HG03342 (cell line): ENCODE data around the gene COMMD1.
"Not testable (repeated sequence)": the region's sequence is repeated elsewhere in the genome, so short reads cannot be mapped to it uniquely, and the experiment has no call there.

Source experiments
- ATAC-seq: cut with Tn5 transposase; IDR thresholded peaks from one replicate; pipeline ENCODE4 v1.9.1; 2021; ENCODE audit warnings: mild to moderate bottlenecking, moderate library complexity; ENCODE audit not compliant: unreplicated experiment

COMMD1 gene

DNA sequence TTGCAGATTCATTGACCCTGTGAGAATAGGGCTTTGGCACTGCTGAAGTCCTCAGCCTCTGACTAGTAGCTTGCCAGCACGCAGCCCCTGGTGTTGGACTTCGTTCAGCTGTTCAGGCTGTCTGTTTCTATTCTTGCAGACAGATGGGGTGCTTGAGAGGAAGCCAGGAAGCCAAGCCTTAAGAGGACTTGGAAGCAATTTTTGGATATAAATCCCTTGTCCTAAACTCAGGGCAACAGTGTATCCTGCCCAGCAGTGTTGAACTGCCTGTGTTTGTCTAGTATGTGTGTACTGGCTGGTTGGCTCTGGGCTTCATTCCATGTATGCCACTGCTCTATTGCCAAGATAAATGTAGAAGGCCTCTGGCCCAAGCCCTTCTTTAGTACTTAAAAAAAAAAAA, 108.6 kb downstream of the COMMD1 start:
- ATAC-seq: no peak

DNA sequence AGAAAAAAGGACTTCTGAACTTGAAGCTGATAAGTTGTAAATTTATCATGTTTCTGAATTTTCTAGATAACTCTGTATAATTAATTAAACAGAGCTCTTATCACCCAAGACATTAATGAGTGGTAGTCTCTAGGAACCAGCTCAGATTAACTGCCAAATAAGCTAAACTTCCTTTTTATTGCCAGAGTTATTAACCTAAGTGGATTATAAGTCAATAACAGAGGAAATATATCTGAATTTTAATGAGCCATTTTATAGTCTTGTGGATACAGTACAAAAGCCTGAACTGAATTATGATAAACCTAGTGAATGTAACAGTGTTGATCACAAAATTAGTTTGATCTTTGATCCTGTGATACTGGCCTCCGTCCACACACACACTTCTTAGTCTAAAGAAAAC, 111.5 kb downstream of the COMMD1 start:
- no peak for ATAC-seq

DNA sequence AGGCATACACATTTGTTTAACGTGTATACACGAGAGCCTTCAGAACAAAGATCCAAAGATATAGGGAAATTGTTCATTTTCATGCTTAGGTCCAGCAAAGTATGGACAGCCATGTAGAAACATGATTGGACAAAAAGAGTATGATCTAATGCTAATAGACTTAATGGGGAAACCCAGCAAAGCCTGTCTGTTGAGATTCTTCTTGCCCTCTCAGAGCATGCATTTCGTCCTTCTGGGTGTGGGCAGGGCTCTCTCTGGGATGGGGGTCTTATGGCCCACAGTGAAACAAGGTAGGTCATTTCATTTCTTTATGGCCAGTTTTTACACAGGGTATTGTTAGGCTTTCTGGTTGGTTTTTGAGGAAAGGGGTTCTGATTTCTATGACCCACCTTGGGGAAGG, 124.4 kb downstream of the COMMD1 start:
- ATAC-seq: no peak

DNA sequence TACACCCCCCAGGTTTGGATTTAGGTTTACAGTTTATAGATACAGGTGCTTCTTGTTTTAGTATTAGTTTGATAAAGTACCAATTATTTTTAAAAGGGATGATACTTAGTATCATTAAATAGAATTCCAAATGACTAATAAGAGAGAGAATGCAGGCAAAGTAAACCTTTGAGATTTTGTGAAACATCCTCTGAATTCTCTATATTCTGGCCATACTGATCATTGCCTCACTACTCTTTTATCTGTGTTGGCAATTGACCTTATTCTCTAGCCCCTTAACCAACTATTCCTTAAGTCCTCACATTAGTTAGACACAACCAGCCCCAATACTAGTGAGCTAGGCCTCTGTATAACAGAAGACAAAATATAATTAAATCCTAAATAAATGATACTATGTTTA, 125.4 kb downstream of the COMMD1 start:
- ATAC-seq: no peak

DNA sequence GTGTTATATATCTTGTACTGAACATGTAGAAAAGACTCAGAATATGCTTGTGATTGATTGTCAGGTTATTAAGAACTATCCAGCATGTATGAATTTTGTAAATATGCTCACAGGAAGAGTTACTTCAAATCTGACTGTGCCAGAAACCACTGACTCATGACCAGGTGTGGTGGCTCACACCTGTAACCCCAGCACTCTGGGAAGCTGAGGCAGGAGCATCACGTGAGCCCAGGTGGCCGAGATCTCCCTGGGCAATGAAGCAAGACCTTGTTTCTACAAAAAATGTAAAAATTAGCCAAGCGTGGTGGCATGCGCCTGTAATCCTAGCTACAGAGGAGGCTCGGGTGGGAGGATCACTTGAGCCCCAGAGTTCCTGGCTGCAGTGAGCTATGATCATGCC, 126.6 kb downstream of the COMMD1 start:
- ATAC-seq: no peak

DNA sequence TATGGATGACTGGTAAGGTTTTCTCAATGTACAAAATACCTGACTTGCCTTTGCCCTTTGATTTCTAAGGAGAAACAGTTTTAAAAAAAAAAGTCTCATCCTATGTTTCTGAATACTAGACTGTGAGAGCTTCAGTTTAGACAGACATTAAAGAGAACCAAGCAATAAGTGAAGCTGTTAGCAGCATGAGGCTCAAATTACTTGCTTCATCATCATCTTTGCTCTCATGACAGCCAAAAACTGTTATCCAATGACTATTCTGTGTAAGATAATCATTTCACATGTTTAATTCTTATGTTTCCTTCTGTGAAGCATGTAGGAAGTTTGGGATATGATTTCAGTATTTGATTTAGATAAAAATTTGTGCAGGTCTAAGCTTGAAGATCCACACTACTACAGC, 129.2 kb downstream of the COMMD1 start:
- no peak for ATAC-seq

- no peak for ATAC-seq
Observed at GRCh38 chr2:62036229-62036628, 130.8 kb downstream of the COMMD1 start.

GRCh38 chr2:62036761-62037250, 131.3 kb downstream of the COMMD1 start:
- ATAC-seq: no peak

GRCh38 chr2:62038975-62039771, 133.7 kb downstream of the COMMD1 start:
- ATAC-seq: peak; percentile 100

- ATAC-seq: no peak
Observed at GRCh38 chr2:62040926-62041325, 135.5 kb downstream of the COMMD1 start.

DNA sequence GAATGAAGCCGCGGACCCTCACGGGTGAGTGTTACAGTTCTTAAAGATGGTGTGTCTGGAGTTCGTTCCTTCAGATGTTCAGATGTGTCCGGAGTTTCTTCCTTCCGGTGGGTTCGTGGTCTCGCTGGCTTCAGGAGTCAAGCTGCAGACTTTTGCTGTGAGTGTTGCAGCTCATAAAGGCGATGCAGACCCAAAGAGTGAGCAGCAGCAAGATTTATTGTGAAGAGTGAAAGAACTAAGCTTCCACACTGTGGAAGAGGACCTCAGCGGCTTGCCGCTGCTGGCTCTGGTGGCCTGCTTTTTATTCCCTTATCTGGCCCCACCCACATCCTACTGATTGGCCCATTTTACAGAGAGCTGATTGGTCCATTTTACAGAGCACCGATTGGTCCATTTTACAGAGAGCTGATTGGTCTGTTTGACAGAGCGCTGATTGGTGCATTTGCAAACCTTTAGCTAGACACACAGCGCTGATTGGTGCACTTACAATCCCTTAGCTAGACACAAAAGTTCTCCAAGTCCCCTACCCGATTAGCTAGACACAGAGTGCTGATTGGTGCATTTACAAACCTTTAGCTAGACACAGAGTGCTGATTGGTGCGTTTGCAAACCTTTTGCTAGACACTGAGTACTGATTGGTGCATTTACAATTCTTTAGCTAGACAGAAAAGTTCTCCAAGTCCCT, 136.4 kb downstream of the COMMD1 start:
- ATAC-seq: not testable (repeated sequence)

DNA sequence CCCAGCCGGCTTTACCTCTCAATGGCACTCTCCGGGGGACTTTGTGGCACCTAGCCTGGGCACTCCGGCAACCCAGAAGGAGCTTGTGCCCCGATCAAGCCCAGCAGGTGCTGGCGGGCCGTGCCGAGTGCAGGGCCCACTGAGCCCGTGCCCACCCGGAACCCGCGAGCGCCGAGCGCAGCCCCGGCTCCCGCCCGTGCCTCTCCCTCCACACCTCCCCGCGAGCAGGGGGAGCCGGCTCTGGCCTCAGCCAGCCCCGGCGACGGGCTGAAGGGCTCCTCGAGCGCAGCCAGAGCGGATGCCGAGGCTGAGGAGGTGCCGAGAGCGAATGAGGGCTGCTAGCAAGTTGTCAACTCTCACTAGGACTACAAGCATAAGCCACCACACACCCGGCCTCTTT, 136.9 kb downstream of the COMMD1 start:
- ATAC-seq: no peak

- no peak for ATAC-seq
Observed at GRCh38 chr2:62042944-62043343, 137.5 kb downstream of the COMMD1 start.

- no peak for ATAC-seq
Observed at GRCh38 chr2:62045017-62045543, 139.6 kb downstream of the COMMD1 start.

DNA sequence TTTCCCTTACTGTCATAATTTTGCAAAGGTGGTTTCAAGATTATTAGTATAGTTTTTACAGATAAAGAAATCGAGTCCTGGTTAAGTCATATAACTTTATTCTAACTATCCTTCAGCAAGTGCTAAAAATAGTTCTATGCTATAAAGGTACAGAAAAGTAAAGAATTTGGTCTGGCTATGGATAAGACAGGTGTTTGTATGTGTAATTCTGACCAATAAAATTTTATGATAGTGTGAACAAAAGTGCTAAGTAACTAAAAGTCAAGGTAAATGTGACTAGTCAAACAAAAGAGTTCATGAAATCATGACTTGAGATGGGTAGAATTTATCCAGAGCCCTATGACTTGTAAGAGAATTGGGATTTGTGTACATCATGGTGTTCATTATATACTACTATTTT, 140.7 kb downstream of the COMMD1 start:
- ATAC-seq: no peak

- no peak for ATAC-seq
Observed at GRCh38 chr2:62050456-62051045, 145.1 kb downstream of the COMMD1 start.

DNA sequence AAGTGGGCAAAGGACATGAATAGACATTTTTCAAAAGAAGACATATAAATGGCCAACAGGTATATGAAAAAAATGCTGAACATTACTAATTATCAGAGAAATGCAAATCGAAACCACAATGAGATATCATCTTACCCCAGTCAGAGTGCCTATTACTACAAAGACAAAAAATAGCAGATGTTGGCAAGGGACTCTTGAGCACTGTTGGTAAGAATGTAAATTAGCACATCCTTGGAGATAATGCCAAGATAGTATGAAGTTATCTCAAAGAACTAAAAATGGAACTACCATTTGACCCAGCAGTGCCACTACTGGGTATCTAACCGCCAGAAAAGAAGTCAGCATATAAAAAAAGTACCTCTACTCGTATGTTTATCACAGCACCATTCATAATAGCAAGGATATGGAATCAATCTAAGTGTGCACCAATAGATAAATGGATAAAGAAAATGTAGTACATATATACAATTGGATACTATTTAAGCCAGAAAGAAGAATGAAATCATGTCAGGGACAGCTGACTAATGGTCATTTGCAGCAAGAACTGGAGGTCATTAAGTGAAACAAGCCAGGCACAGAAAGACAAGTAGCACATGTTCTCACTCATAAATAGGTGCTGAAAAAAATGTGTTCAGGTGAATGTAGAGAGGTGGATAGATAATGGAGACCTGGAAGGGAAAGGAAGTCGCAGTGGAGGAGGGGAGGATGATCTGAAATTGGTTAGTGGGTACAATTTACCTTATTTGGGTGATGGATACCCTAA, 148.7 kb downstream of the COMMD1 start:
- ATAC-seq: no peak

- ATAC-seq: no peak
Observed at GRCh38 chr2:62054916-62055450, 149.5 kb downstream of the COMMD1 start.

- ATAC-seq: no peak
Observed at GRCh38 chr2:62055724-62056336, 150.4 kb downstream of the COMMD1 start.

DNA sequence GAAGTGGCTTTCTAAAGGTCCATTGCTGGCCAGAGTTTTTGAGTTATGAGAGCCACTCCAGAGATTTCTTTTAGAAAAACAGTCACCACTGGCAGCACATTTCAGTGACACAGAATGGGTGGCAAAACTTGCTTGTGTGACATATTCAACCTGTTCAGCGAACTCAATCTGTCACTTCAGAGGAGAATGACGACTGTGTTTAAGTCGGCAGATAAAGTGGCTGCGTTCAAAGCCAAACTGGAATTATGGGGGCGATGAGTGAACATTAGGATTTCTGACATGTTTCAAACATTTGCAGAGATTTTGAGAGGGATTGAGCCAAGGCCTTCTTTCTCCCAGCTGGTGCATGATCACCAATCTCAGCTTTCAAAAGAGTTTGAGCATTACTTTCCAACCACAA, 150.9 kb downstream of the COMMD1 start:
- no peak for ATAC-seq
